BLaER1 (cell line): ENCODE results near the gene ISCA2.

Experiments used
- H3K27ac ChIP-seq: shearing (Covaris generic); formaldehyde crosslinking; 2 replicates; pipeline ENCODE4 v1.8.1; 2022
- H3K27me3 ChIP-seq: shearing (Covaris generic); formaldehyde crosslinking; 2 replicates; pipeline ENCODE4 v1.8.1; 2022
- H3K36me3 ChIP-seq: shearing (Covaris generic); formaldehyde crosslinking; 2 replicates; pipeline ENCODE4 v1.8.1; 2022
- H3K4me1 ChIP-seq: shearing (Covaris generic); formaldehyde crosslinking; 2 replicates; pipeline ENCODE4 v1.8.1; 2022
- H3K4me2 ChIP-seq: shearing (Covaris generic); formaldehyde crosslinking; 2 replicates; pipeline ENCODE4 v1.8.1; 2022
- H3K4me3 ChIP-seq: shearing (Covaris generic); formaldehyde crosslinking; 2 replicates; pipeline ENCODE4 v1.8.1; 2022
- H3K9ac ChIP-seq: shearing (Covaris generic); formaldehyde crosslinking; 2 replicates; pipeline ENCODE4 v1.8.1; 2022
- H3K9me3 ChIP-seq: shearing (Covaris generic); formaldehyde crosslinking; 2 replicates; pipeline ENCODE4 v1.8.1; 2022
- H4K20me1 ChIP-seq: shearing (Covaris generic); formaldehyde crosslinking; 2 replicates; pipeline ENCODE4 v1.8.1; 2022
- Cebpa-rat ChIP-seq: shearing (Covaris generic); IDR thresholded peaks from 2 replicates; pipeline ENCODE4 v1.8.1; 2022

The ISCA2 gene

DNA sequence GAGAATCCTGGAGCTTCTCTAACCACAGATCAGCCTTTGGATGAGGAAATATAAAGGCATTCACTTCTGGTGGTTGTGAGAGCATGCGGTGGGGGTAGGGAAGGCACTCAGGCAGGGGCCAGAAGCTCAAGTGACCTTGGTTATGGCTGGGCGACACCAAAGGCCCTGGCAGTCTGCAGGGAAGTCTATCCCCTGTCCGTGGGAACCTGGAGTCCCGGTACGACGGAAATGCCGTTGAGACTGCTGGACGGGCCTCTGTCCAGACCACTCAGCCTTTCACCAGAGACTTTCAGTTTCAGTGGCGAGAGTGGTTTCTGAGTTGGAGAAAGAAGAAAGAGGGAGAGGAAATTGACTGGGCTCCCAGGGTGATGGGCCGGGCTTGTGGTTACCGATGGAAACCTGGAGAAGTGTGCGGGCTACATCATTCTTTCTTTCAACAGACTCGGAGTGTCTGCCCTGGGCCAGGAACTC lies 20.9 kb downstream of the ISCA2 start:
- Histone ChIP-seq H3K36me3 (no peaks in the 10 kb centered on the region), H3K9ac (peak overlapping the region; percentile 22; the same call in 1 of the 2 replicates), H3K9me3 (no peaks in the 10 kb centered on the region), H3K4me1 (peaks cover 44% of the 10 kb centered on the region), H3K27ac (peak overlapping the region; percentile 74), H3K4me2 (peak overlapping the region; percentile 77), H3K4me3 (0 out of 2 replicates have a peak overlapping the region, but pooled peaks have one; percentile 3), H4K20me1 (no peaks in the 10 kb centered on the region), H3K27me3 (no peaks in the 10 kb centered on the region)
- no peak for TF ChIP-seq Cebpa-rat

DNA sequence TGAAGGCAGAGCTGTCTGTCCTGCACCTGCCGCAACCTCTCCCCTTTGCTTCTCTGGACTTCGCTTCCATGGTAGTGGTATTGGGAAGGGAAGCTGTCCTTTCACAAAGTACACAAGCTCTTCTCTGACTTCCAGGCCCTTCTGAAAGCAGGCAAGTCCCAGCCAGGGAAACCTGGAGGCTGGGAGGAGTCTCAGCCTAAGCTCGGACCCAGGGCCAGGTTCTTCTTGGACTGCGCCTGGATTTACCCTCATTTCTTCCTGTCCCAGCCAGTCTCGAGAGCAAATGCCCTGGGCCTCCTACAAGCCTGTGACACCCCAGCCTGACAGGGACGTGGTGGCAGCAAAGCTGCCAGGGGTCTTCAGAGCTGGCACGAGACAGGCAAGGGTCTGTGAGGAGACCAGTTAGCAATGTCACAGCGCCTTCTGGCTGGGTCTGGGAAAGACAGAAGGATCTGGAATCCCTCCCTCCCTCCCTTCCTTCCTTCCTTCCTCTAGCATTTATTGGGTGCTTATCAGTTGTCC lies 22.4 kb downstream of the ISCA2 start:
- Histone ChIP-seq H3K27ac (no peak overlapping the region), H3K4me2 (peak overlapping the region; percentile 77), H4K20me1 (no peaks in the 10 kb centered on the region), H3K36me3 (no peaks in the 10 kb centered on the region), H3K4me1 (peaks cover 40% of the 10 kb centered on the region), H3K9me3 (no peaks in the 10 kb centered on the region), H3K9ac (no peak overlapping the region), H3K27me3 (no peaks in the 10 kb centered on the region), H3K4me3 (no peak overlapping the region)
- TF ChIP-seq Cebpa-rat: no peak

- Histone ChIP-seq H3K4me1 (peaks cover 40% of the 10 kb centered on the region), H3K36me3 (no peaks in the 10 kb centered on the region), H3K9ac (no peak overlapping the region), H3K27me3 (no peaks in the 10 kb centered on the region), H3K27ac (no peak overlapping the region), H3K4me2 (no peak overlapping the region), H3K4me3 (no peak overlapping the region), H4K20me1 (no peaks in the 10 kb centered on the region), H3K9me3 (no peaks in the 10 kb centered on the region)
- no peak for TF ChIP-seq Cebpa-rat
Measured at GRCh38 chr14:74516451-74517160, 23.0 kb downstream of the ISCA2 start.

DNA sequence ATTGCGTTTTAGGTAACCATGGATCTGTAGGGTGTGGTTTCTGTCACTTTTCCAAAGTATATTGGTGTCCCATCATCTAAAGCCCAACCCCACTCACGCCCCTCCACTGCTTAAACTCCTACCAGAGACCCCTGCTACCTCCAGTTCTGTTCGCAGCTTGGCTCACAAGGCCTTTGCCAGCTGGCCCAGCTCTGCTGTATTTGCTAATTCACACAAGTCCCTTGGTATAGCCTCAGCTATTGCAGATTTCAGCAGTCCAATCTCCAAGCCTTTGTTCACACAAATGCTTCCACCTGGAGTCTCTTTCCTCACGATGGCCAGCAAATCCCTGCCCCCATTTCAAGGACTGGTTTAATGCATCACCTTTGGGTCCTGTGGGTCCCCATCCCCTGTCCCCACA lies 24.2 kb downstream of the ISCA2 start:
- H3K27me3 ChIP-seq: no peaks in the 10 kb centered on the region
- H3K9me3 ChIP-seq: no peaks in the 10 kb centered on the region
- H4K20me1 ChIP-seq: no peaks in the 10 kb centered on the region
- H3K9ac ChIP-seq: no peak overlapping the region
- H3K27ac ChIP-seq: no peak overlapping the region
- TF ChIP-seq Cebpa-rat: no peak
- H3K4me2 ChIP-seq: peak overlapping the region; percentile 27
- no peak overlapping the region for H3K4me3 ChIP-seq
- H3K4me1 ChIP-seq: peaks cover 40% of the 10 kb centered on the region
- no peaks in the 10 kb centered on the region for H3K36me3 ChIP-seq

- Histone ChIP-seq H3K36me3 (no peaks in the 10 kb centered on the region), H3K9ac (no peak overlapping the region), H3K27me3 (no peaks in the 10 kb centered on the region), H3K4me1 (peaks cover 38% of the 10 kb centered on the region), H3K27ac (no peak overlapping the region), H3K4me2 (peak overlapping the region; percentile 27), H3K9me3 (no peaks in the 10 kb centered on the region), H3K4me3 (no peak overlapping the region), H4K20me1 (no peaks in the 10 kb centered on the region)
- no peak for TF ChIP-seq Cebpa-rat
Measured at GRCh38 chr14:74518221-74518620, 24.7 kb downstream of the ISCA2 start.

GRCh38 chr14:74519316-74520074 lies 25.9 kb downstream of the ISCA2 start:
- H3K9me3 ChIP-seq: no peaks in the 10 kb centered on the region

GRCh38 chr14:74521756-74522155 lies 28.2 kb downstream of the ISCA2 start:
- H3K4me3 ChIP-seq: no peak overlapping the region
- H3K36me3 ChIP-seq: no peaks in the 10 kb centered on the region
- H3K4me2 ChIP-seq: no peak overlapping the region
- H4K20me1 ChIP-seq: no peaks in the 10 kb centered on the region
- H3K27me3 ChIP-seq: no peaks in the 10 kb centered on the region
- H3K9ac ChIP-seq: no peak overlapping the region
- no peak for TF ChIP-seq Cebpa-rat
- H3K9me3 ChIP-seq: no peaks in the 10 kb centered on the region
- no peak overlapping the region for H3K27ac ChIP-seq
- H3K4me1 ChIP-seq: peaks cover 28% of the 10 kb centered on the region

More at GRCh38 chr14:74519316-74520074, 25.9 kb downstream of the ISCA2 start:
- TF ChIP-seq Cebpa-rat: no peak
- Histone ChIP-seq H3K27ac (no peak overlapping the region), H3K4me3 (no peak overlapping the region), H3K36me3 (no peaks in the 10 kb centered on the region), H4K20me1 (no peaks in the 10 kb centered on the region), H3K9ac (no peak overlapping the region), H3K4me2 (no peak overlapping the region), H3K4me1 (peaks cover 25% of the 10 kb centered on the region), H3K27me3 (no peaks in the 10 kb centered on the region)

- Histone ChIP-seq H4K20me1 (no peaks in the 10 kb centered on the region), H3K27me3 (no peaks in the 10 kb centered on the region), H3K4me2 (no peak overlapping the region), H3K27ac (no peak overlapping the region), H3K9me3 (no peaks in the 10 kb centered on the region), H3K4me3 (no peak overlapping the region), H3K9ac (no peak overlapping the region), H3K4me1 (peaks cover 35% of the 10 kb centered on the region), H3K36me3 (no peaks in the 10 kb centered on the region)
- no peak for TF ChIP-seq Cebpa-rat
Measured at GRCh38 chr14:74522740-74523139, 29.2 kb downstream of the ISCA2 start.

DNA sequence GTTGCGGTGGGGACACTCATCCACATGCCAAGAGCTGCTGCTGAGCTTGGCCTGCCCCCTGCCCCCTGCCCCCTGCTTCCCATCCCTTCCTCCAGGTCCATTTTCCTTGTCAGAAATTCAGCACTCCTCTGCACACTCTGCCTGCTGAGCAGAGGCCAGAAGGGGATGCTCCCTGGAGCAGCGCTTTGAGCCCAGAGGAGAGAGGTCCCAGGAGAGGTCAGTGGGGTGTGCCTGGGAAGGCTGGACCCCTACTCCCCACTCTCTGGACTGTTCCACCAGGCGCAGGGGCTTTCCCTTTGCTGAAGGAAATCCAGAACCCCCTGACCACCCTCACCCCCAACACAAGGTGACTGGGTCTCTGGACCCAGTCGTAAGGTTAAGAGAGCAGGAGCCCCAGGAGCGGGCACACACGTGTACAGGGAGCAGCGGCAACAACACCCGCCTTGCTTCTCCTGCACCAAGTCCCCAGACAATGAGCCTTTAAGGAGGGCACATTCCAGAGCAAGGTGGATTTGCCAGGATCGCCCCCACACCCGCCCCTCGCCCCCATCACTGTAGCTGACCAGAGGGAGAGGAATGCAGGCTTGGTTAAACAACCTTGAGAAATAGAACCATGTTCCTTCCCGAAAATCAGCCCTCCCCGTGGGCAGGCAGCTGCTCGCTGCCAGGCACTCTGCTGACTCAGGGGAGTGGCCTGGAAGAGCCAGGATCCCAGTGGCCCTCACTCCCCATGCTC lies 30.7 kb downstream of the ISCA2 start:
- Histone ChIP-seq H3K36me3 (no peaks in the 10 kb centered on the region), H3K4me1 (peaks cover 26% of the 10 kb centered on the region), H3K4me3 (no peak overlapping the region), H3K4me2 (no peak overlapping the region), H3K9me3 (no peaks in the 10 kb centered on the region), H3K27me3 (no peaks in the 10 kb centered on the region), H3K27ac (no peak overlapping the region), H4K20me1 (no peaks in the 10 kb centered on the region), H3K9ac (no peak overlapping the region)
- TF ChIP-seq Cebpa-rat: no peak

DNA sequence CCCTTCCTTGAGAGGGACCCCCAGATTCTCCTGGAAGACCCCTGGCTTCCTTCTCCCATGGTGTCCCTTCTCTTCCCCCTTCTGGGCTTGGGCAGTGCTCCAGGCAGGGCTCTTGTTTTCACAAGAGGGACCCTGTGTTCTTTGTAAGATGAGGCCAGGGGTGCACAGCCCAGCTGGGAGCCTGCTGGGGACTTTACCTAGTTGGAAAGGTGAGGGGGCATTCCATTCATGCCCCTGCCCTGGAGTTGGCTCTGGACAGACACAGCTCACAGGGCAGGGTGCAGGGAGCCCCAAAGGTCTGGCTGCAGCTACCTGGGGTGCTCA lies 31.2 kb downstream of the ISCA2 start:
- Histone ChIP-seq H3K4me3 (no peak overlapping the region), H3K36me3 (no peaks in the 10 kb centered on the region), H3K9me3 (no peaks in the 10 kb centered on the region), H3K4me1 (peaks cover 26% of the 10 kb centered on the region), H3K4me2 (no peak overlapping the region), H3K27me3 (no peaks in the 10 kb centered on the region), H4K20me1 (no peaks in the 10 kb centered on the region), H3K9ac (no peak overlapping the region), H3K27ac (no peak overlapping the region)
- no peak for TF ChIP-seq Cebpa-rat
